GM12878 (cell line): ENCODE measurements around the gene ACSS1. TPM values are rescaled to one million over a fixed set of nuclear protein-coding genes. Genes with fewer than 3 reads are reported as not detected.

Source experiments
- ATAC-seq: fragments of 200-7000 bp; cut with Tn5 transposase; 3 replicates; pipeline ENCODE4 v1.9.1; 2020; ENCODE audit warnings: mild to moderate bottlenecking, moderate library complexity
- BruUV-seq: library from RNA; stranded (reverse); fragments of 400-500 nt; replicated peaks from 2 replicates; lab custom pipeline; 2021; lab: Mats Ljungman, UMichigan
- CTCF ChIA-PET: fragments of 300-600 bp; sonication (Branson Sonifier 250); formaldehyde crosslinking; extraction: SDS; loops from one replicate; lab custom pipeline; 2021; ENCODE audit warnings: inconsistent platforms; lab: Yijun Ruan, JAX
- POLR2A ChIA-PET: fragments of 350-600 bp; formaldehyde crosslinking; extraction: SDS; loops from one replicate; lab custom pipeline; 2021; ENCODE audit warnings: inconsistent platforms; lab: Charles Lee
- RAD21 ChIA-PET: fragments of 300-600 bp; sonication (Branson Sonifier 250); formaldehyde crosslinking; loops from one replicate; lab custom pipeline; 2023; ENCODE audit warnings: antibody characterized with exemption; ENCODE audit not compliant: unreplicated experiment; lab: Charles Lee
- SMC1A ChIA-PET: fragments of 300-600 bp; sonication (Branson Sonifier 250); formaldehyde crosslinking; loops from one replicate; lab custom pipeline; 2023; ENCODE audit not compliant: unreplicated experiment, uncharacterized antibody; lab: Charles Lee
- DNase-seq: peaks from one replicate; pipeline ENCODE4 v3.0.0-alpha.2; 2011; ENCODE audit warnings: low read depth, low spot score
- FAIRE-seq: peaks from 3 replicates; lab custom pipeline; 2011; peaks lifted over from hg19 to GRCh38; lab: Jason Lieb, UNC
- H2AFZ ChIP-seq: 2 replicates; pipeline ENCODE4 v1.6.0; 2011; ENCODE audit warnings: low read depth, low read length, control low read depth; ENCODE audit not compliant: control insufficient read depth
- H3K27ac ChIP-seq: 2 replicates; pipeline ENCODE4 v1.5.1; 2011; ENCODE audit warnings: control low read depth; ENCODE audit not compliant: control insufficient read depth, insufficient read depth
- H3K27me3 ChIP-seq, 2 experiments: replicated peaks in 1 of 2; 2 replicates each; pipeline versions ENCODE4 v1.6.0 to v1.6.1; 2011; ENCODE audit warnings: low read length in 1 of 2; ENCODE audit not compliant: control insufficient read depth in 2 of 2, insufficient read depth in 2 of 2
- H3K36me3 ChIP-seq, 2 experiments: 2 replicates each; pipeline ENCODE4 v1.5.1; 2011; ENCODE audit warnings: low read length in 1 of 2; ENCODE audit not compliant: control insufficient read depth in 2 of 2, insufficient read depth in 2 of 2
- H3K4me1 ChIP-seq: 2 replicates; pipeline ENCODE4 v1.6.1; 2011; ENCODE audit warnings: mild to moderate bottlenecking, low read length, moderate library complexity, mixed read lengths; ENCODE audit not compliant: control insufficient read depth, insufficient read depth
- H3K4me2 ChIP-seq: 2 replicates; pipeline ENCODE4 v1.6.0; 2011; ENCODE audit warnings: control low read depth; ENCODE audit not compliant: control insufficient read depth, insufficient read depth
- H3K4me3 ChIP-seq: fragments of 200-600 bp; sonication (generic); 2 replicates; pipeline ENCODE4 v1.5.1; 2016
- H3K79me2 ChIP-seq: 2 replicates; pipeline ENCODE4 v1.6.0; 2011; ENCODE audit warnings: low read length; ENCODE audit not compliant: control insufficient read depth, insufficient read depth
- H3K9ac ChIP-seq: 2 replicates; pipeline ENCODE4 v1.8.0; 2011; ENCODE audit warnings: low read length, control low read depth, mixed read lengths; ENCODE audit not compliant: control insufficient read depth, insufficient read depth
- H3K9me3 ChIP-seq: replicated peaks from 3 replicates; pipeline ENCODE4 v1.5.1; 2011; ENCODE audit warnings: mild to moderate bottlenecking, low read length; ENCODE audit not compliant: control insufficient read depth, insufficient read depth
- H4K20me1 ChIP-seq: 2 replicates; pipeline ENCODE4 v1.6.0; 2011; ENCODE audit not compliant: control insufficient read depth, insufficient read depth
- CBX5 ChIP-seq: sonication (generic); IDR thresholded peaks from 2 replicates; pipeline ENCODE4 v1.6.1; 2016; ENCODE audit warnings: low read depth, moderate library complexity, mild to moderate bottlenecking, inconsistent platforms
- CHD2 ChIP-seq: IDR thresholded peaks from 2 replicates; pipeline ENCODE4 v1.6.1; 2011; ENCODE audit warnings: low read depth, low read length, improper control_type of control experiment, borderline replicate concordance
- ETV6 ChIP-seq, 2 experiments: fragments of 450-650 bp in 1 of 2; IDR thresholded peaks in 1 of 2; conservative IDR thresholded peaks in 1 of 2; 2 replicates each; pipeline ENCODE4 v1.6.1; 2014; ENCODE audit warnings: antibody characterized with exemption in 1 of 2, borderline replicate concordance in 1 of 2, low read depth in 1 of 2, mild to moderate bottlenecking in 1 of 2, moderate library complexity in 1 of 2
- EZH2 ChIP-seq: IDR thresholded peaks from 2 replicates; pipeline ENCODE4 v1.6.1; 2012; ENCODE audit warnings: low read depth, mild to moderate bottlenecking, control low read depth, inconsistent platforms, low read length, borderline replicate concordance; ENCODE audit not compliant: control insufficient read depth
- IKZF1 ChIP-seq: fragments of 450-650 bp; conservative IDR thresholded peaks from 2 replicates; pipeline ENCODE4 v1.6.1; 2017; ENCODE audit warnings: antibody characterized with exemption, mild to moderate bottlenecking
- NBN ChIP-seq: fragments of 450-650 bp; IDR thresholded peaks from 2 replicates; pipeline ENCODE4 v1.6.1; 2016
- PKNOX1 ChIP-seq: fragments of 450-650 bp; IDR thresholded peaks from 2 replicates; pipeline ENCODE4 v1.6.1; 2016; ENCODE audit warnings: mild to moderate bottlenecking
- PML ChIP-seq: IDR thresholded peaks from 2 replicates; pipeline ENCODE4 v1.6.1; 2012; ENCODE audit warnings: low read length, inconsistent platforms
- PRDM15 ChIP-seq: fragments of 450-650 bp; formaldehyde crosslinking; IDR thresholded peaks from 2 replicates; pipeline ENCODE4 v1.4.0; 2020; ENCODE audit warnings: mild to moderate bottlenecking, moderate library complexity
- REST ChIP-seq: IDR thresholded peaks from 2 replicates; pipeline ENCODE4 v1.6.1; 2012; ENCODE audit warnings: mild to moderate bottlenecking, low read depth, low read length
- SREBF1 ChIP-seq: IDR thresholded peaks from 2 replicates; pipeline ENCODE4 v1.6.1; 2012; ENCODE audit warnings: mild to moderate bottlenecking, low read length
- SREBF2 ChIP-seq: IDR thresholded peaks from 2 replicates; pipeline ENCODE4 v1.6.1; 2012; ENCODE audit warnings: mild to moderate bottlenecking, low read length
- ZNF274 ChIP-seq: IDR thresholded peaks from one replicate; pipeline ENCODE4 v1.8.0; 2011; ENCODE audit not compliant: insufficient read length, insufficient read depth
- ZZZ3 ChIP-seq: IDR thresholded peaks from 2 replicates; pipeline ENCODE4 v1.6.1; 2011; ENCODE audit warnings: low read depth; ENCODE audit not compliant: control insufficient read depth, insufficient read length
- WGBS: methylation state at CpG from one replicate; pipeline ENCODE4 v1.1.6; 2016; ENCODE audit warnings: low lambda C conversion rate; ENCODE audit not compliant: insufficient replicate concordance, insufficient coverage; ENCODE audit errors: missing lambda C conversion rate; 5-methylcytosine and 5-hydroxymethylcytosine counted together
- in situ Hi-C: fragments of 300-500 bp; cut with MboI; formaldehyde crosslinking; loops from 9 replicates; pipeline ENCODE4 v1.14.3; 2018; ENCODE audit warnings: mixed read lengths
- intact Hi-C: fragments of 100-400 bp; cut with micrococcal nuclease; formaldehyde crosslinking; loops from one replicate; pipeline ENCODE4 v1.14.2; 2022; ENCODE audit not compliant: unreplicated experiment
- polyA plus RNA-seq, 11 experiments: library from polyadenylated mRNA; depleted of rRNA in 4 of 11; unstranded in 6 of 11; stranded (reverse) in 5 of 11; fragments of >200 nt; fragmentation: Nextera tagmentation in 4 of 11; fragmentation: Illumina TruSeq in 1 of 11; extraction: Ambion mirVana in 4 of 11; extraction: Trizol in 1 of 11; gene quantifications; 1 replicate in 1 of 11; 2 replicates in 10 of 11; pipeline versions ENCODE4 v1.2.1 to v1.2.3, GENCODE V29; 2011 to 2016; ENCODE audit warnings: inconsistent platforms in 2 of 11, missing spikeins in 2 of 11, low read depth in 1 of 11
- total RNA-seq, 4 experiments: library from RNA; depleted of rRNA in 3 of 4; stranded (reverse); fragments of >200 nt in 3 of 4; fragmentation: Illumina TruSeq in 1 of 4; extraction: Trizol in 1 of 4; gene quantifications; 2 replicates each; pipeline versions ENCODE4 v1.2.1 to v1.2.3, GENCODE V29; 2013 to 2021

Gene ACSS1
- total and polyA plus RNA-seq, 10 of the 15 experiments (the other 5 are each of a cell fraction or from before 2014, with no cell fraction given), result 1.3 to 44.9 (median 31.1) TPM

- TF ChIP-seq ZNF274, result no peak
- TF ChIP-seq SREBF1, result no peak
- no peak for TF ChIP-seq ETV6 (conservative IDR thresholded peaks at IDR 0.05 in 1 of 2, IDR thresholded peaks at IDR 0.05 in 1 of 2; ENCODE audit: borderline replicate concordance in 1 of 2, low read depth in 1 of 2)
- TF ChIP-seq IKZF1, result no peak
- TF ChIP-seq PRDM15 (CRISPR knock-in tag), result no peak
- TF ChIP-seq NBN, result no peak
Observed at GRCh38 chr20:24979036-24979960, 78.6 kb downstream of the ACSS1 start (continued).

- ATAC-seq (no peak), DNase-seq (no peak), FAIRE-seq (no peak)
- ChIA-PET RAD21 (no interaction called here), SMC1A (interaction anchor here (0.9 to 2.1 kb wide), 2 partner anchors 10 to 11 kb away, joined by 3 to 4 read pairs; no protein-coding TSS in a partner anchor), CTCF (no interaction called here), POLR2A (no interaction called here)
- no peak overlapping the region for H3K4me2 ChIP-seq
- intact Hi-C loops (no loop called here), in situ Hi-C loops (no loop called here)
- H3K27ac ChIP-seq, result no peak overlapping the region
- no peak overlapping the region for H3K4me3 ChIP-seq
- no peak overlapping the region for H2AFZ ChIP-seq
- H3K9me3 ChIP-seq, result peaks cover 17% of the 10 kb centered on the region; the same call in 2 of the 3 replicates
- H3K27me3 ChIP-seq, result no peaks in the 10 kb centered on the region
- no peak overlapping the region for H3K9ac ChIP-seq
- no peaks in the 10 kb centered on the region for H3K79me2 ChIP-seq
- H3K4me1 ChIP-seq, result no peaks in the 10 kb centered on the region
- H4K20me1 ChIP-seq, result no peaks in the 10 kb centered on the region
- BruUV-seq, result no TSS peak
- WGBS, result 98% methylated on average over 8 of the region's 8 CpGs
- peaks cover 16% of the 10 kb centered on the region in 2 experiments for H3K36me3 ChIP-seq
- TF ChIP-seq CBX5 (no peak), EZH2 (no peak), CHD2 (no peak), PML (no peak), ZZZ3 (no peak), REST (no peak), PKNOX1 (no peak), SREBF2 (no peak)
Observed at GRCh38 chr20:24978513-24978912, 79.4 kb downstream of the ACSS1 start.
